GM12891 (cell line): ENCODE results near the gene BACH2.

Experiments
- PAX5 ChIP-seq: IDR thresholded peaks from 2 replicates; pipeline ENCODE4 v1.6.1; 2011; ENCODE audit warnings: low read length, moderate library complexity, mild to moderate bottlenecking; ENCODE audit not compliant: insufficient read depth, severe bottlenecking
- POLR2A ChIP-seq: IDR thresholded peaks from 2 replicates; pipeline ENCODE4 v1.6.1; 2011; ENCODE audit warnings: low read depth, low read length, control low read depth
- POLR2AphosphoS5 ChIP-seq: IDR thresholded peaks from 2 replicates; pipeline ENCODE4 v1.6.1; 2011; ENCODE audit warnings: low read depth, low read length, control low read depth
- POU2F2 ChIP-seq: IDR thresholded peaks from 2 replicates; pipeline ENCODE4 v1.6.1; 2011; ENCODE audit warnings: low read depth, mild to moderate bottlenecking, control low read depth, low read length, moderate library complexity
- SPI1 ChIP-seq: IDR thresholded peaks from 2 replicates; pipeline ENCODE4 v1.6.1; 2011; ENCODE audit warnings: low read depth, low read length, control low read depth
- TAF1 ChIP-seq: IDR thresholded peaks from 2 replicates; pipeline ENCODE4 v1.6.1; 2011; ENCODE audit warnings: low read depth, low read length, control low read depth

- TF ChIP-seq POLR2A = no peak
- TF ChIP-seq POLR2AphosphoS5 = no peak
- TF ChIP-seq TAF1 = no peak
- no peak for TF ChIP-seq POU2F2
- no peak for TF ChIP-seq SPI1
- no peak for TF ChIP-seq PAX5
Observed at GRCh38 chr6:90222724-90223198, 73.9 kb downstream of the BACH2 start.
